Left ventricle myocardium superior (tissue), 1 donor: ENCODE data around the gene ADGRG3. TPM values are rescaled to one million over a fixed set of nuclear protein-coding genes. Genes with fewer than 3 reads are reported as not detected.
"Not testable (repeated sequence)": the region's sequence is repeated elsewhere in the genome, so short reads cannot be mapped to it uniquely, and the experiment has no call there.

Experiments used
- ATAC-seq: fragments of 200-7000 bp; cut with Tn5 transposase; one replicate; pipeline ENCODE4 v1.9.1; 2020; ENCODE audit warnings: mild to moderate bottlenecking, moderate library complexity
- DNase-seq: peaks from one replicate; pipeline ENCODE4 v3.0.0-alpha.2; 2020
- intact Hi-C: fragments of 100-400 bp; cut with micrococcal nuclease; formaldehyde crosslinking; loops from one replicate; pipeline ENCODE4 v1.11.0; 2022
- total RNA-seq: library from RNA; stranded (reverse); fragmentation: NEBNext Ultra II Directional; extraction: Animal tissue kit (Norgen Biotek cat#: 25700); gene quantifications from one replicate; pipeline ENCODE4 v1.2.1, GENCODE V29; 2021
- donor health status: DM: no; HTN: yes; CAD: no; lungs with severe emphysema.

The ADGRG3 gene
- total RNA-seq, 1 donor from 2014 or later, result 0.82 TPM

DNA sequence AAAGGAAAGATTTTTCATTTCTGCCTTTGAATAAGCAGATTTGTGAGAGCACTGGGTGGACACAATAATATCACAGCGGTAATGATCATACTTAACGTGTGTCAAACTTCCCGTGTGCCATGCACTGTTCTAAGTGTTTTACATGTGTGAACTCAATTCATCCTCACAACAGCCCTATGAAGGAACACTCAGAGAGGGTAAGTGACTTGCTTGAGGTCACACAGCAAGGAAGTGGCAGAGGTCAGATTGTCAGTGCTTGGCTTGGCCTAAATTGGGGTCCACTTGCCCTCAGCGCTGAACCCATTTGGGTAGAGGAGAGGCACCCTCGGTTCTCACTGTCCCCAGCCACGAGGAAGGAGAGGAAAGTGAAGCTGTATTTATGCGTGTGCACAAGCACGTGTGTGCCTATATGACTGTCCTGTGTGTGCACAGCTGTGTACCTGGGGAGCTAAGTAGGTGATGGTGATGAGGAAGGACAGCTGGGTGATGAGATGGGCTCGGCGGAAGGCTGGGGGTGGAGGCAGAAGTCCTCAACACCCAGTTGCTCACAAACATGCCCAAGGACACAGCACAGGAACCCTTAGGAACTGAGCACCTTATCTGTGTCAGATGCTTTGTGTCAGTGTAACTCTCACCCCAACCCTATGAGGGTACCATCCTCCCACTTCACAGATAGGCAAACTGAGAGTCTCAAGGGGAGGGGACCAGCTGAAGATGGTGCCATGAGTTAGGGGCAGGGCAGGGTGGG is 9.8 kb upstream of the ADGRG3 start:
- ATAC-seq (no peak), DNase-seq (no peak)
- intact Hi-C loops, result no loop called here

DNA sequence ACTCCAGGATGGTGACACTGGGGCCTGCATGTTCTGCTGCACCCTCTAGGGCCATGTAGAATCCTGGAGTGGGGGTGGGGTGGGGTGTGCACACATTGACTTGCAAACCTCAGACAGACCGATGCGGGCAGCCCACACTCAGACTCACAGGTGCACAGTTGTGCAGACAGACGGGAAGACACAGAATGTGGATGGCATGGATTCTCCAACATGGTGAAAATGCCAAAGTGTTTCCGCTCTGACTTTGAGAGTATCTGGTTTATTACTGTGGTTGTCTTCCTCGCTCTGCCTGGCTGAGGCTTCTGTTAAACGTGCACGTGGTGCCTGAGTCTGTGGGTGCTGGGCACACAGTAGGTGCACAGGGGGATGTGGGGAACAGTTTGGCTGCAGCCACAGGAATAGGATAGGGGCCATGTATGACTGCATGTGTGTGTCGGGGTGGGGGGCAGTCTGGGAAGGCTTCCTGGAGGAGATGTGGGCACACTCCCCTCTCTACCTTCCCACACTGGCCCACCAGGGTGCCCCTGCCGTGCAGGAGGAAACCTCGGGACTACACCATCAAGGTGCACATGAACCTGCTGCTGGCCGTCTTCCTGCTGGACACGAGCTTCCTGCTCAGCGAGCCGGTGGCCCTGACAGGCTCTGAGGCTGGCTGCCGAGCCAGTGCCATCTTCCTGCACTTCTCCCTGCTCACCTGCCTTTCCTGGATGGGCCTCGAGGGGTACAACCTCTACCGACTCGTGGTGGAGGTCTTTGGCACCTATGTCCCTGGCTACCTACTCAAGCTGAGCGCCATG is 9.0 kb upstream of the ADGRG3 start:
- no peak for DNase-seq
- intact Hi-C loops, result no loop called here

DNA sequence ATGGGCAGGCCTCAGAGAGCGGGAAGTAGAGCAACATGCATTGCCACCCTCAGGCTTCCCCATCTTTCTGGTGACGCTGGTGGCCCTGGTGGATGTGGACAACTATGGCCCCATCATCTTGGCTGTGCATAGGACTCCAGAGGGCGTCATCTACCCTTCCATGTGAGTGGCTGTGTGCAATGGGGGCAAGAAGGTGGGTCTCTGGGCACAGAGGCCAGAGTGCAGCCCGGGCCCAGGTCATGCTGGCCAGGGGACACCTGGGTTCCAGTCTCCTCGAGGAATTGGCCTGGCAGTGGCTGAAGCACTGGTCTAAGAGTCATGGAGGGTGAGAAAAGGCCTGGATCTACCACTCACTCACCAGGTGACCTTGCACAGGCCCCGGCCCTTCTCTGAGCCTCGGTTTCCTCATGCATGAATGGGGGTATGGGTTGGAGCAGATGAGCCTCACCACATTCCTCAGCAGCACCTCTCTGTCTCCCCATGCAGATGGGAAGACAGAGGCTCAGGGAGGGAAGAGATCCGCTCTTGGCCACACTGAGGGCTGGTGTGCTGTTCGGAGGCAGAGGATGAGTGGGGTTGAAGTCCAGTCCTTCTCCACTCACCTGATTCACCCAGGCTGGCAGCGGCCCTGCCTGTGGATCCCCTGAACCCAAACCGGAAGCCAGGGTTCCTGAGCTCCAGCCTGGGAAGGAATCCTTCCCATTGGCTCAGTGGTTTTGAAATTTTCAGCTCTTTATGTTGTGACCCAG is 7.2 kb upstream of the ADGRG3 start:
- DNase-seq (no peak), ATAC-seq (no peak)
- intact Hi-C loops, result no loop called here

More for the DNA sequence above, 9.0 kb upstream of the ADGRG3 start:
- no peak for ATAC-seq

DNA sequence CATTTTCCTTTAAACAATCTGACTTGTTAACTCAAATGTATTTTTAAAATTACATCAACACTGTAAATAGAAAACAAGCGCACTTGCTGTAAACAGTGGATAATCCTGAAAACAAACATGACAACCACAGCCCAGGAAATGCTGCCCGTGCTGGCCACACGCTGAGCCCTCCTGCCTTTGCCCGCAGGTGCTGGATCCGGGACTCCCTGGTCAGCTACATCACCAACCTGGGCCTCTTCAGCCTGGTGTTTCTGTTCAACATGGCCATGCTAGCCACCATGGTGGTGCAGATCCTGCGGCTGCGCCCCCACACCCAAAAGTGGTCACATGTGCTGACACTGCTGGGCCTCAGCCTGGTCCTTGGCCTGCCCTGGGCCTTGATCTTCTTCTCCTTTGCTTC is 6.6 kb upstream of the ADGRG3 start:
- intact Hi-C loops, result no loop called here
- ATAC-seq, result no peak
- no peak for DNase-seq

DNA sequence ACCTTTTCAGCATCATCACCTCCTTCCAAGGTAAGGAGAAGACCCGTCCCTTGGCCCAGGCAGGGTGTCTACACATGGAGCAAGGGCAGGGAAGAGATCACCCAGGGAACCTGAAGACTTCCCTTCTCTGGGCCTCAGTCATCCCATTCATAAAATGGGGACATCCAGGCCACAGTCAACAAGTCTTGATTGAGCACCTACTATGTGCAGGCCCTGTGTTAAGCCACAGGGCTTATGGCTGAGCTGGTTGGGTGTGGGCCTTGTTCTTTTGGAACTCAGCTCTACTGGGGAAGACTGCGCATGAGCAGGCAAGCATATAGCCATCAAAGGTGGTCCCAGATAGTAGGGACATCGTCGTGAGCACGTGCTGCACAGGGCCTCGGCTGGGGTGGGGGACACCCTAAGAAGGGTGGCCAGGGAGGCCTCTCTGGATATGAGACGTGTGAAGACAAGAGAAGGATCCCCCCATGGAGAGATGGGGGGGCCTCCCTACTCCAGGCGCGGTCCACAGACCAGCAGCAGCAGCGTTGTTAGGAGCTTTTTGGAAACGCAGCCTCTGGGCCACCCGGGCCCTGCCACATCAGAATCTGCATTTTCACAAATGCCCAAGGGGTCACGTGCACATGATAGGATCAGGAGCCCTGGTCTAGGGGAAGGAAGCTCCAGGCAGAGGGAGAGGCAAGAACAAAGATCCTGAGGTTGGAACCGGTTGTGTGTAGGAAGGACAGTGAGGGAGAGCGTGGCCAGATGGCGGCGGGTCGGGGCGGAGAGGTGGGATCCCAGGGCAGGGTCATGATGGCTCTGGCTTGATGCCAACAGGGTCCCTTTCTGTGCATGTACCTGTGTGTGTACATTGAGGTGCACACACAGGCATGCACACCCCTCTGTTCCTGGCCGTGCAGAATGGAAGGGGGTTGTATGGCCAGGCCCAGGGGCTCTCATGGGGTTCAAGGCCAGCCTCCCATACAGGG is 5.9 kb upstream of the ADGRG3 start:
- DNase-seq (no peak), ATAC-seq (no peak)
- intact Hi-C loops, result no loop called here

DNA sequence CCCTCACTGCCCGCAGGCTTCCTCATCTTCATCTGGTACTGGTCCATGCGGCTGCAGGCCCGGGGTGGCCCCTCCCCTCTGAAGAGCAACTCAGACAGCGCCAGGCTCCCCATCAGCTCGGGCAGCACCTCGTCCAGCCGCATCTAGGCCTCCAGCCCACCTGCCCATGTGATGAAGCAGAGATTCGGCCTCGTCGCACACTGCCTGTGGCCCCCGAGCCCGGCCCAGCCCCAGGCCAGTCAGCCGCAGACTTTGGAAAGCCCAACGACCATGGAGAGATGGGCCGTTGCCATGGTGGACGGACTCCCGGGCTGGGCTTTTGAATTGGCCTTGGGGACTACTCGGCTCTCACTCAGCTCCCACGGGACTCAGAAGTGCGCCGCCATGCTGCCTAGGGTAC is 4.7 kb upstream of the ADGRG3 start:
- DNase-seq (no peak), ATAC-seq (no peak)
- intact Hi-C loops, result no loop called here

DNA sequence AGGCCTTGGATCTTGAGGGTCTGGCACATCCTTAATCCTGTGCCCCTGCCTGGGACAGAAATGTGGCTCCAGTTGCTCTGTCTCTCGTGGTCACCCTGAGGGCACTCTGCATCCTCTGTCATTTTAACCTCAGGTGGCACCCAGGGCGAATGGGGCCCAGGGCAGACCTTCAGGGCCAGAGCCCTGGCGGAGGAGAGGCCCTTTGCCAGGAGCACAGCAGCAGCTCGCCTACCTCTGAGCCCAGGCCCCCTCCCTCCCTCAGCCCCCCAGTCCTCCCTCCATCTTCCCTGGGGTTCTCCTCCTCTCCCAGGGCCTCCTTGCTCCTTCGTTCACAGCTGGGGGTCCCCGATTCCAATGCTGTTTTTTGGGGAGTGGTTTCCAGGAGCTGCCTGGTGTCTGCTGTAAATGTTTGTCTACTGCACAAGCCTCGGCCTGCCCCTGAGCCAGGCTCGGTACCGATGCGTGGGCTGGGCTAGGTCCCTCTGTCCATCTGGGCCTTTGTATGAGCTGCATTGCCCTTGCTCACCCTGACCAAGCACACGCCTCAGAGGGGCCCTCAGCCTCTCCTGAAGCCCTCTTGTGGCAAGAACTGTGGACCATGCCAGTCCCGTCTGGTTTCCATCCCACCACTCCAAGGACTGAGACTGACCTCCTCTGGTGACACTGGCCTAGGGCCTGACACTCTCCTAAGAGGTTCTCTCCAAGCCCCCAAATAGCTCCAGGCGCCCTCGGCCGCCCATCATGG is 4.0 kb upstream of the ADGRG3 start:
- intact Hi-C loops, result no loop called here
- DNase-seq (no peak), ATAC-seq (no peak)

DNA sequence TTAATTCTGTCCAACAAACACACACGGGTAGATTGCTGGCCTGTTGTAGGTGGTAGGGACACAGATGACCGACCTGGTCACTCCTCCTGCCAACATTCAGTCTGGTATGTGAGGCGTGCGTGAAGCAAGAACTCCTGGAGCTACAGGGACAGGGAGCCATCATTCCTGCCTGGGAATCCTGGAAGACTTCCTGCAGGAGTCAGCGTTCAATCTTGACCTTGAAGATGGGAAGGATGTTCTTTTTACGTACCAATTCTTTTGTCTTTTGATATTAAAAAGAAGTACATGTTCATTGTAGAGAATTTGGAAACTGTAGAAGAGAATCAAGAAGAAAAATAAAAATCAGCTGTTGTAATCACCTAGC is 3.5 kb upstream of the ADGRG3 start:
- ATAC-seq (no peak), DNase-seq (no peak)
- intact Hi-C loops, result no loop called here

DNA sequence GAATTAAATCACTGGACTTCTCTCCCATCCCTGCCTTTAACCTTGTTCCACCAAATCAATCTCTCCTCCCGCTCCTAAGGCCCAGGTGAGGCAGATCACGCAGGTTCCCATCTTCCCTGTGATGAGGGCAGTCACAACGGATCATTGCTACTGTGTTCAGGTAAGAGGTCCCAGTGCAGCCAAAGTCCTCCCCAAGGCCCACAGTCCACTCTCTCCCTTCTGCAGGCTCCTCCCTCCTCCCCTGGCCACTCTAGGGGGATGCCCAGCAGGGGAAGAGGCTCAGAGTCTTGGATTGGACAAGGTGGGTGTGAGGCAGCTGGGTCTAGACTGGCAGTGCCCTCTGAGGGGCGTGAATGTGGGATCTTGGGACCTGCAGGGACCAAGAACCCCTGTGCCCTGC is 2.6 kb upstream of the ADGRG3 start:
- intact Hi-C loops, result no loop called here
- DNase-seq, result no peak

DNA sequence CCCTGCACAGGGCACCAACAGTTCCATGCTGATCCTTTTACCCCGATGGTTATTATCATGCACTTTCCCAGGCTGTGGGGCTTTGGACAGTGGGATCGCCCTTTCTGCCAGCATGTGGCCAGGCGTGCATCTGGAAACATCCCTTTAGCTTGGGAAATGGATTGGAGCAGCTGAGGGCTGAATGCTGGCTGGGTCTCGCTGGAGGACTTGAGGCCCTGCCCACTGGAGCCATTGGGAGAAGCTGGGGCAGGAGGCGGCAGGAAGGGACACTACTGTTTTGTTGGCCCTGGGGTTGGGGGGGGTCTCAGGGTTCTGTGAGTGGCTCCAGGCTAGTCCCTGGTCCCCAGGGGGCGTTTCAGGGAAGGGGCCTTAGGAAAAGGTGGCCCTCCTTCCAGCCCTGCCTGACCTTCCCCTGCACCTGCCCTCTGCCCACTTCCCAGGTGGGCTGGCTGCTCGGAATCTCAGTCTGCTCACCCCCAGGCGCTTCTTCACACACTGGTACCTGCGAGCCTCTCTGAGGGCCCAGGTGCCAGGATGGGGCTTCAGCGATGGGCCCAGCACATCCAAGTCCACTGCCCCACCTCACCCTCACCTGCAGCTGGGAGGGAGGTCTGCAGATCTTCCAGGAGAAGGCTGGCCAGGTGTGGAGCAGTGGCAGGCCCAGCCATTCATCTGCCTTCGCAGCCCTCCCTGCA is 1.6 kb upstream of the ADGRG3 start:
- DNase-seq, result no peak
- ATAC-seq, result no peak
- intact Hi-C loops, result no loop called here

More for the DNA sequence above, 2.6 kb upstream of the ADGRG3 start:
- ATAC-seq, result no peak

DNA sequence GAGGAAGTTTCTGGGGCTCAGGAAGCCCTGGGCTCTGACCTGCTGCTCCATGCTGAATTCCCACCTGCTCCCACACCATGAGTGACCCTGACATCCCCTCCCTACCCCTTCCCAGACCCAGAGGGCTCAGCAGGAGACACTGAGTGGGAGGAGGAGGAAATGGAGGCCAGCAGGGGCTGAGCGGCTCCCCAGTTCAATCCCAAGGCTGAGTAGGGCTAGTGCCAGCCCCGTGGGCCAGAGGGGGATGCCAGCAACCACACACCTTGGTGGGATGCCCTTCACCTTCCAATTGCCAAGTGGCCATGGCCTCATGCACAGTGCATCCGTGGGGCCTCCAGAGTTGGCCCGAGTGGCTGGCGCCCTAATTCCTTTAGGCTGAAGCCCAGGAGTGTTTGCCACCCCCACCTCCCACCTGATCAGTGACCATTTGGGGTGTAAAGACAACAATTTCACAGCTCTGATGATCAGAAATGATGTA is 1.0 kb upstream of the ADGRG3 start:
- no peak for ATAC-seq
- no peak for DNase-seq
- intact Hi-C loops, result no loop called here

DNA sequence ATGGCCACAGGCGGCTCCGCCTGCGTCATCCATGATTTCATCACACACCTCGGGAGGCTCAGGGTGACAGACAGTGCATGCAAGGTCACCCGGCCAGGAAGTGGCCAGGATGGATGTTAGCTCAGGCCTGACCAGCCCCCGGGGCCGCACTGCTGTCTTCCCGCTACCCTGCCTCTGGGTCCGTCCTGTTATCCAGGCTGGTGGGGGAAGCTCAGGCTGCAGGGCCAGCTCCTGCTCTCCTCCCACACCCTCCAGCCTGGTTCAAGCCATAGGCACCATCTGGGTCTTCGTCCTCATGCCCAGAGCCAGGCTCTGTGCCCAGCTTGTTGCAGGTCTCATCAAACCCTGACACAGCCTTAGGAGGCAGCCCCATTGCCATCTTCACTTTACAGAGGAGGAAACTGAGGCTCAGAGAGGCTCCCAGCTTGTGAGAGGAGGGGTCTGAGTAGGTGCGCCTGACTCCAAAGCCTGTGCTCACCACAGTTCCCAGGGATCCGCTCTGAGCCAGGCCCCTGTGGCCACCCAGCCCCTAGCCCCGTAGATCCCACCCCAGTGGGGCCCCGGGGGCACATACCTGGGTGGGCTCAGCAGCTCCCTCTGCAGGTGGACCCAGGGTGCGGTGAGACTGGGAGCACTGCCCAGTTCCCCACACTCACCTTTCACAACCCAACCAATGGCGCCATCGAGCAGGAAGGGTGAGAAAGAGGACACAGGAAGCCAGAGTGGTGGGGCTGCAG is 412 bp upstream of the ADGRG3 start:
- peak; percentile 42 for ATAC-seq
- DNase-seq, result peak; percentile 50
- intact Hi-C loops, result no loop called here

DNA sequence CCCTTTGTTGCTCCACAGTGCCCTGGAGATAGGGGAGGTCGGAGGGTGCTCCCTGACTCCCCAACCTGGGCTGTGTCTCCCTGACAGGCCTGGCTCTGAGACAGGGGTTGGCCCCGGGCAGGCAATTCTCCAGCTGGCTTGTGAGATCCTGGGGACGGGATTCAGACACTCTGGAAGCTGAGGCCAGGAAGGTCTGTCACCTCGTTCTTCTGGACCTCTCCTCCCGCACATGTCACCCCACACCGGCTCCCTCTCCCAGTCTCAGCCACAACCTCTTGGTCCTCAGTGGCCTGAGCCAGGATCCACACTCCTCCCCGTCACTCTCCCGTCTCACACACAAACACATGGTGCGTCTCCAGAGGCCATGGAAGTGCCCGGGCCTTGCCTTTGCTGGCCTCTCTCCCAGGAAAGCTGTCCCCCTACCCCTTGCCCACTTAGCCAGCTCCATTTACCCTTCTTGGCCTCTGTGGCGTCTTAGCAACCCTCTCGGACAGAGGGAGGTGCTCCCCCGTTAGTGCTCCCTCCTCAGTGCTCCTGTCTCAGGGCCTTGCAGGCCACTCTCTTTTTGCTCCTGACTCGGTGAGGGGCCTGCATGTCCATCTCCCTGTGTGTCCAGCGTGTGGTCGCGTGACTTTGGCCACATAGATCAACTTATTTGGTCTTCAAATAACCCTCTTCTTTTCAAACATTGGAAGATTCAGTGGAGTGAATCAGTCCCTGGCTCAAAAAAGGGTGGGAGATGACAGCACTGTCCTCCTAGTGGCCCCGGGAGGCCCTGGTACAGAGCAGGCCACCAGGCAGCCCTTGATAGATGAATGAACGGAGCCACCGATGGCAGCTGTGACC is 747 bp downstream of the ADGRG3 start:
- intact Hi-C loops, result no loop called here
- no peak for ATAC-seq
- DNase-seq, result peak; percentile 21

DNA sequence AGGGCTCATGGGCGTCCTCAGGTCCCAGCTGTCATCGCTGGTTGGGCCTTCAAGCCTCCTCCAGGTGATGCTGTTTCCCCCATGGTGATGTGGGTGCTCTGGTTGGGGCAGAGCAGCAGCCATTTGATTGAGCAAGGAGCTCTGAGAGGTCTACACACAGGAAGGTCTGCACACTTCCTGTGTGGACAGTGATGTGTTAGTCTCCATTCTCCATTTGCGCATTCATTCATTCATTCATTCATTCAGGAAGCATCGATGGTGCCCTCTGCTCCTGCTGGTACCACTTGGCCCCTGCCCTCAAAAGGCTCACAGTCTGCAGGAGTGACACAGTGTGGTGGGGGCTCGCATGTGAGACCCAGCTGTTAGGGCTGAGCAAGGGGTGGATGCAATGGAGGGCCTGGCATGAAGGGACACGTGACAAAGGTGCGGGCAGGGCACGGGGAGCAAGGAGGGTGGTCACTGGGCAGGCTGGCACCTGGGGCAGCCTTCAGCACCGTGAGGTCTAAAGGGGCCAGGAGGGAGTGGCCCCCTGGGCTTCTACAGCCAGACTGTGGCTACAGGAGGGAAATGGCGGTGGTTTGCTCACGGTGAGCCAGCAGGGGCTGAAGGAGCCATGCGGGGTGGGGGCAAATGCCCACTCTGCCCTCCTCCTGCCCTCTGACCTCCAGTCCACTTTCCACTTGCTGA is 1.5 kb downstream of the ADGRG3 start:
- peak; percentile 9 for DNase-seq
- ATAC-seq, result no peak
- intact Hi-C loops, result no loop called here

DNA sequence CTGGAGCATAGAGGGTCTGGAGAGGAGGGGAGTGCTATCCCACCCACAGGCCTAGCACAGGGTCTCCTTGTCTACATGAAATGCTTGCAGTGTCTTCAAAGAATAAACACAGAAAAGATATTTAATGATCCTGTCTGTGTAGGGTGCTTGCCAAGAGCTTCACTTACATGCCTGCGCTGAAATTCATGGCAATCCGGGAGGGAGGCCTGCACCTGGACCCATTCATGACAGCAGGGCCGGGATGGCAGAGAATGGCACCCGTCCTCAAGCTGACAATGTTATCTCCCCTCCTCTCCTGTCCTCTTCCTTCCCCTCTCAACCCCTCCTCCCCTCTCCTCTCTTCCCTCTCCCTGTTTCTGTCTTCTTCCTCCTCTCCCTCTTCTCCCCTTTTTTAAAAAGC is 2.1 kb downstream of the ADGRG3 start:
- DNase-seq (no peak), ATAC-seq (no peak)
- intact Hi-C loops, result no loop called here

DNA sequence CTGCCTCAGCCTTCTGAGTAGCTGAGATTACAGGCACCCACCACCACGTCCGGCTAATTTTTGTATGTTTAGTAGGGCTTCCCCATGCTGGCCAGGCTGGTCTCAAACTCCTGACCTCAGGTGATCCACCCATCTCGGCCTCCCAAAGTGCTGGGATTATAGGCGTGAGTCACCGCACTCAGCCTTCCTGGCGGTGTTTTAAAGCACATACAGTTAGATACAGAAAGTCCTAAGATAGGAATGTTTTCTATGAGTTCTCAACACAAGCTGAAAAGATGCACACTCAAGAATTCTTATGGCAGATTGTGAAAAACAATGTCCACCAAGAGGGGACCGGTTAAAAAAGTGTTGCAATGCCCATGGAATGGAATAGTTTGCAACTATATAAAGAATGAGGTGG is 3.3 kb downstream of the ADGRG3 start:
- intact Hi-C loops, DNase-seq: not testable (repeated sequence)

More for the DNA sequence above, 3.3 kb downstream of the ADGRG3 start:
- ATAC-seq, result not testable (repeated sequence)
